Measurements from ENCODE around the gene PDSS2.
"Not testable (repeated sequence)": the region's sequence is repeated elsewhere in the genome, so short reads cannot be mapped to it uniquely, and the experiment has no call there.

PDSS2 gene

DNA sequence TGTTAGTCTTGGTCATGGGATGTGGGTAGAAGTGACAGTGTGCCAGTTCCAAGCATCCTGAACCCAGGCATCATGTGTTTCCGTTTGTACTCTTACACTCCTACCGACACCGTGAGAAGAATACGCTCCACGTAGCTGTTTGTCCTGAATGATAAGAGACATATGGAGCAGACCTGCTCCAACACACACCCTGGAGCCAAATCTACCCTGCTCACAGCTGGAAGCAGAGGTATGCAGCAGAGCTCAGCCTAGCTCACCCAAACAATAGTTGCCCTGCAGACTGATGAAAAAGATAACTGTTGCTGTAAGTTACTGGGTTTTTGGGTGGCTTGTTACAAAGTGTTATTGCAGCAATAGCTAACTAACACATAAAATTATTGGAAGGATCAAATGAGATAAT lies 14.3 kb upstream of the PDSS2 start:
- no peak for DNase-seq (ENCODE audit: low read depth)

DNA sequence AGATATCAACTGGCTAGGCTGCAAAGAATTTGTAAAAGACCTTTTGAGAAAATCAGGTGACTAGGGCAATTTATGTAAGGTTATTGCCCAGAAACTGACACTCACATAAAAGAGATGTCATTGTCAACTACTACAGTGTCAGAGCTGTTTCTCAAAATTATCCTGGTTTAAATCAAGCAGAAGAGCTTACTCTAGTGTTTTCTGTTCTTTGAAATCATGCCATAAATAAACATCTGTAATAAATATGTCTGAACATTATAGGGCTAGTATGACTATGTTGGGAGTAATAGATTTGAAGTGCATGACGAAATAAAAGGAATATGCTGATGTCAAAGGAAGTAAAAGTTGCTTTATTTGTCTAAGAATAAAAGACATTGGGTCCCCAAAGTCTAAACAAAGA lies 11.0 kb upstream of the PDSS2 start:
- no peak for DNase-seq (ENCODE audit: low read depth)

DNA sequence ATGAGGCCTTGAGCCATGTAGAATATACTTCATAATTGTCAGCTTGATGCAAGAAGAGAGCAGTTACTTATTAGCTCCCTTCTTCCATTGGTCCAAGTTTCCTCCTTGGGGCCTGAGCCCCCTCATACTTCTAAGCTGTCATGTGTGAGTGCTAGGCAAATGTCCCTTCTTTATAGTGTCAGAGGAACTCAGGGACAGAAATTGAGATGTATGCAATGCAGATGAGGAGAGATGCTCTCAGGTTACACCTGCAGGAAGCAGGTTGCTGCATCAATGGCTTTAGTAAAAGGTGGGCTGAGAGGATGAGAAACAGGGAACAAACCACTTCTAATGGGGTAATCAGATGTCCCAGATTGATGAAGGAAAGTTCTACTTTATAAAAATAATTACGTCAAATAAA lies 6.7 kb upstream of the PDSS2 start:
- no peak for DNase-seq (ENCODE audit: low read depth)

DNA sequence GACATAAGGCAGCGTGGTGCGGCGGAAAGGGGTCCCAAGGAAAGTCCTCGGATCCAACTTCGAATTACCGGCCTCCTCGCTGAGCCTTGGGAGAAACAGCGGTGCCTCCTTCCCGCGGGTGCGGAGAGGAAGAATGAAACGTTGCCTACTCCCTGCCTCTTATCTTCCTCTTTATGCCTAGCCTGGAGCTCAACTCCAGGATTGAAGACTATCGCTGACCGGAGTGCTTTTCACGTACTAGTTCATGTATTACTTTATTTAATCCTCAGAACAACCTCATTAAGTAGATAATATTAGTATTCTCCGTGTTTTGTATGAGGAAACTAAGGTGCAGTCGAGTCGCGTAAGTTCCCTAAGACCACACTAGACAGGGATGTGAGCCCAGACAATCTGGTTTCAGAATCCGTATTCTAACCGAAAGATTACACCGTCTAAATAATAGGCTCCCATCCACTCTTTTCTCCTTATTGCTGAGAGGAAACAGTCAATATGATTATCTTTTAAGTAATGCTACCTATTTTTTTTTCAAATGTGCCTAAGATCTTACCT lies 793 bp upstream of the PDSS2 start:
- DNase-seq (ENCODE audit: low read depth), result no peak

DNA sequence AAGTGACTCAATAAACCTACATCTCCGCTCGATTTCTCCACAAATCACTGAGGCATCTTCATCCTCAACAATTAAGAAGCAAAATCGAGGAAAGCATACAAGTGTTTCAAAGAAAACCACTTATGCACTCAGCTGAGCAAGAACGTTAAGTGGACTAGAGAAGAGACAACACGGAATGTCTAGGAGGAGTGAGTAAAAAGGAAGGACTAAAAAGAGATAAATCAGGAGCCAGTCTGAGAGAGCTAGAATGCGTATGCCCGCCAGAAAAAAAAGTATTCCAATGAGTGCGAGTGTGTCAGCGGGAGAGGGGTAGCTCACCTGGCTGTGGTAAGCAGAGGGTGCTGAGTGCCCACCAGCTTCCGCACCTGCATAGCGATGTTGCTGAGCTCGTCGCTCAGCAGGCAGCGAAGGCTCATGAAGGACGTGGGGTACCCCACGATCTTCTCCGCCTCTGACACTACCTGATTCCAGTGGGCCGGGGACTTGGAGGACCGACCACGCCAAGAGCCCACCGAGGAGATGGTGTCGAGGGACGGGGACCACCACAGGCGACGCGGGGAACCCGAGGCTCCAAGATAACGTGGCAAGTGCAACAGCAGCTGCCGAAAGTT lies 587 bp downstream of the PDSS2 start:
- DNase-seq (ENCODE audit: low read depth), result no peak

DNA sequence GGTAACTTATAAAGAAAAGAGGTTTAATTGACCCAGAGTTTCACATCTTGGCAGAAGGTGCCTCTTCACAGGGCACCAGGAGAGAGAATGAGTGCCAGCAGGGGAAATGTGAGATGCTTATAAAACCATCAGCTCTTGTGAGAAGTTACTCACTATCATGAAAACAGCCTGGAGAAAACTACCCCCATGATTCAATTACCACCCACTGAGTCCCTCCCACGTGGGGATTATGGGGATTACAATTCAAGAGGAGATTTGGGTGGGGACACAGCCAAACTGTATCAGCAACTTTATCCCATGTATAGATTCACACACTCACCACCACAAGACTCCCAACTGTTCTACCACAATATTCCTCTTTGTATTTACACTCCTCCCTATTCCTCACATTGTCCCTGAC lies 10.6 kb downstream of the PDSS2 start:
- no peak for DNase-seq (ENCODE audit: low read depth)

DNA sequence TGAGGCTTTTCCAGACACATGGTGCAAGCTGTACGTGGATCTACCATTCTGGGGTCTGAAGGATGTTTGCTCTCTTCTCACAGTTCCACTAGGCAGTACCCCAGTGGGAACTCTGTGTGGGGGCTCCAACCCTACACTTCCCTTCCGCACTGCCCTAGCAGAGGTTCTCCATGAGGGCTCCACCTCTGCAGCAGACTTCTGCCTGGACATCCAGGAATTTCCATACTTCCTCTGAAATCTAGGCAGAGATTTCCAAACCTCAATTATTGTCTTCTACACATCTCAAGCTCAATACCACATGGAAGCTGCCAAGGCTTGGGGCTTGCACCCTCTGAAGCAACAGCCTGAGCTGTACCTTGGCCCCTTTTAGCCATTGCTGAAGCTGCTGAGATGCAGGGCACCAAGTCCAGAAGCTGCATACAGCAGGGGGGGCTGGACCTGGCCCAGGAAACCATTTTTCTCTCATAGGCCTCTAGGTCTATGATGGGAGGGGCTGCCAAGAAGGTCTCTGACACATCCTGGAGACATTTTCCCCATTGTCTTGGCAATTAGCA lies 11.6 kb downstream of the PDSS2 start:
- DNase-seq (ENCODE audit: low read depth), result no peak

DNA sequence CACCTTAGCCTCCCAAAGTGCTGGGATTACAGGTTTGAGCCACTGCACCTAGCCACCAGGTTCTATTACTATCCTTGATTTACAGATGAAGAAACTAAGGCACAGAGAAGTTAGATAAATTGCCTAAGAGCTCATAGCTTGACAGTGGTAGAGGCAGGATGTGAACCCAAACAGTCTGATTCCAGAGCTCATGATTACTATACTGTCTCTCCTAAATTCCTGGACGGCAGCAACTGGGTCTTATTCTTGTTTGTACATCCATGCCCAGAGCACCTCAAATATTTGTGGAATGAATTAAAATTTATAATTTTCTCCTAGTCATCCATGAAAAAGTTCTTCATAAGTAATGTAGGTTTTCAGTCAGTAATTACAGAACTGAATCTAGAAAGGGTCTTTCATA lies 15.1 kb downstream of the PDSS2 start:
- DNase-seq (ENCODE audit: low read depth), result no peak

DNA sequence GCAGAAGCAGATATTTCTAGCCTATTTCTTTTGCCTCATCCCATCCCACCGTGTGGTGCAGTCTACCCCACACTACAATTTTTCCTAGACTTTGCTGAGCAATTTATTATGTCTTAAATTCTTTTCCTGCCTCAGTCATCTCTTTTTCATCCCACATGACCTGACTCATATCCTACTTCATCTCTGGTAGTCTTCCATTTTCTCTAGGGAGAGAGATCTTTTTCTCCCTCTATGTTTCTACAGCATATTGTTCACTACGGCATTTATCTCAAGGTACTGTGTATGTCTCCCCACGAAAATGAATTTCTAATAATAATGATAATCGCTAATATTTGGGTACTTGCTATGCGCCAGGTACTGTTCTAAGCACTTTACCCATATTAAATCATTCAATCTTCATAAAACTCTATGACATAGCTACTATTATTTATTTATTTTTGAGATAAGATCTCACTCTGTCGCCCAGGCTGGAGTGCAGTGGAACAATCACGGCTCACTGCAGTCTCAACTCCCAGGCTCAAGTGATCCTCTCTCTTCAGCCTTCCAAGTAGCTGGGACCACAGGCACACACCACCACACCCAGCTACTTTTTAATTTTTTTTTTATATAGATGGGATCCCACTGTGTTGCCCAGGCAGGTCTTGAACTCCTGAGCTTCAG lies 15.6 kb downstream of the PDSS2 start:
- no peak for DNase-seq (ENCODE audit: low read depth)

DNA sequence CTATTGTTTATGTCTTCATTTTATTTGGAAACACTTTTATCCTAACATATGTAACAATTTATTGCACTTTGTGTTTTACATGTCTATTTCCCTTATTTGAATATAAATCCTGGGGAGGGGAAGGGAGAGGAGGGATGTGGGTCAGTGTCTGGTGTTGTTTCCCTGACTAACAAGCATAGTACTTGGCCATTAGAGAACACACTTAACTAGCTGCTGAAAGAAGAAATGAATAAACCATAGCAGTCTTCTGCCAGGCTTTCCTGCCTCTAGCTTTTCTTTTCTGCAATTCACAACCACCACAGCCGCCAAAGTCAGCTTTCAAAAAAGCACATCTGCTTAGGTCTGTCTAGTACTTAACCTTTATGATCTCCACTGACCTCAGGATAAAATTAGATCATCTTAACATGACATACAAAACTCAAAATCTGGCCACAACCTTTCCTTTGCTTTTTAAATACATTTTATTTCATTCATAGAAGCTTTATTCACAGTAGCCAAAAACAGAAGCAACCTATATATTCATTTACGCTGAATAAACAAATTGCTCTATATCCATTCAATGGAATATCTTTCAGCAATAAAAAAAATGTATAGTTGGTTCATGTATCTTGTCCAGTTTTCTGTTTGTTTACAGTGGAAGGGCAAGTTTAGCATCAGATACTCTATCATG lies 16.3 kb downstream of the PDSS2 start:
- no peak for DNase-seq (ENCODE audit: low read depth)

DNA sequence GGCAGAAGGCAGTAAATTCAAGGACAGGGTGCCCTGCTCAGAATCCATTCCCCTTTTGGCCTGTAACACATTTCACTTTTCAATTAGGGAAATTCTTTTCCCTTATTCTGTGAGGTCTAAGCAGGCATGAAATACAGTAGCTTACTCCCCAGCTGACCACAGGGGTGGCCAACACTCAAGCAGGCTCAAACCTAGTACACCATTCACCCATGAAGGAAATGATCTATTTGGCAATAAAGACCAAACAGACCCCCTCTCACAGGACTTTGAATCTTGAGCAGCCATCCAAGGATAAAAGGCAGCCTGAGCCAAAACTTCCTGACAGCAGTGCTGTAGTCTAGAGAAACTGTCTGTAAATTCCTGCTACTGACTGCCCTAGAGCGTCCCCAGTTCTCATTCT lies 17.7 kb downstream of the PDSS2 start:
- DNase-seq (ENCODE audit: low read depth), result no peak

DNA sequence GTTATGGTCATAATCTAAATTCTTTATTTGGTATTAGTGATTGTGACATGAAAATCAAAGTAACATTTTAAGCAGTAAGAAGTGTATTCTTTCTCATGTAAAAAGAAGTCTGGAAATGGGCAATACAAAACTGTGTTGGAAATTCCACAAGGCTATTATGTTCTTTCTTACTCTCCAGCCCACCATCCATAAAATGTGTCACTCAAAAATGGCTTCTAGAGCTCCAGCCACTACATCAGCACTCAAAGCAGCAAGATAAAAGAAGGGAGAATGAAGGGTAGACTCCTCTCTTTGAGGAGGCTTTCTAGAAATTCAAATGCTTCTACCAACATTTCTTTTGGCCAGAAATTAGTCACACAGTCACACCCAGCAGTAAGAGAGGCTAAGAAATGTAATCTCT lies 18.4 kb downstream of the PDSS2 start:
- no peak for DNase-seq (ENCODE audit: low read depth)

DNA sequence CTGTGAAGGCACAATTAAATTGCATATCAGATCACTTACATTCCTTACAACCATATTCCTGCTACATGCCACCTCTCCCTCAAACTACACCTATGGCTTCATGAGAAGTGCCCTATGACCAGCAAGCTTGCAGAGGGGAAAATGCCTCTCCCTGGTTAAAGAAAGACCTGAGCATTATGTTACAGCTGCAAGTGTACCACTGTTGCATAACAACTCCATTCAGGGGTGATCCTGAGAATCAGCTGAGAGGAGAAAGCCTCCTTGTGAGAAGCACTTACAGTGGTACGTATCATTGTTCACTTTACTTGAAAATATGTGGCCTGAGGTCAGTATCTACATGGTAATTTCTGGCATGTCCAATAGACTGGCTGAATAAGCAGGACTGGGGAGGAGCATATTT lies 20.0 kb downstream of the PDSS2 start:
- no peak for DNase-seq (ENCODE audit: low read depth)

DNA sequence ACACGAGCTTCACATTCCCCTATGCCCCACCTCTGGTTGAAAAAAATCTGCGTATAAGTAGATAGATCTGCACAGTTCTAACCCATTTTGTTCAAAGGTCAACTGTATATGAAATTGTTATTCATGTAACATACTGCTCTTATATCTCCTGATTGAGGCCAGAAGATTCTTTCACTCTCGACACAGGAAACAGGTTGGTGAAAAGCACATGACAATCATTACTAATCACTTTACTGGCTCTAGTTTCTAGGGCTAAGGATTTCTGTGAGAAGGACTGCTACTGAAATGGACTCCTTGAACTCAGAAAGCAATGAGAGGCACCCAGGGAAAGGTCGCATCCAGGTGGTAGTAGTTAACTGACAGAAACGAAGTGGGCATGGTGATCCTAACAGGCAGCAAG lies 21.7 kb downstream of the PDSS2 start:
- no peak for DNase-seq (ENCODE audit: low read depth)

DNA sequence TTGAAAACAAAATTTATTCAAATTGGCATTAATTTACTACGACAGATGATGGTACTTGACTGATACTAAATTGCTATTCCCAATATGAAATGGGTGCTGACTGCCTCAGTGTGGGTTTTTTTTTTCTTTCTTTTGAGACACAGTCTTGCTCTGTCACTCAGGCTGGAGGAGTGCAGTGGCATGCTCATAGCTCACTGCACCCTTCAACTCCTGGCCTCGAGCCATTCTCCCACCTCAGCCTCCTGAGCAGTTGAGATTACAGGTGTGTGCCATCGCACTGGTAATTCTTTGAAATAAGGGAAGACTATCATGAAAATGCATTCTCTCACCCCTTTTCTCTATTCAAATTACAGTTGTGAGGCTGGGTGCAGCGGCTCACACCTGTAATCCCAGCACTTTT lies 22.5 kb downstream of the PDSS2 start:
- DNase-seq (ENCODE audit: low read depth), result no peak

DNA sequence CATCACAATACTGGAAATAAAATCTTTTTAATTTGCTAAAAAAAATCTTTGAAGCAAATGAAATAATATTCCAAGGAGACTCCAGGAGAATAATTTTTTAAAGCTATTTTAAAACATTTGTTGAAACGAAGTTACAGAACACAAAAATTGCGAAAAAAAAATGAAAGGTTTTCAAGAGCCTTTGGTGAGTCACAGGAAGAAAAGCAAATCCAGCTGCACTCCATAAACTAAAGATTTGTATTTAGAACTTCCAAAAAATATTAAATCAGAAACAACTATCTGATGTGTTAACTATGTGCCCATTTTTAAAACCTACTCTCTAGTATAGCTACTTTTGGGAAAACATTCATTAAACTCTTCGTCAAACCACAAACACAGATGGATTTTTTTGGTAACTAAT lies 23.6 kb downstream of the PDSS2 start:
- DNase-seq (ENCODE audit: low read depth), result no peak

DNA sequence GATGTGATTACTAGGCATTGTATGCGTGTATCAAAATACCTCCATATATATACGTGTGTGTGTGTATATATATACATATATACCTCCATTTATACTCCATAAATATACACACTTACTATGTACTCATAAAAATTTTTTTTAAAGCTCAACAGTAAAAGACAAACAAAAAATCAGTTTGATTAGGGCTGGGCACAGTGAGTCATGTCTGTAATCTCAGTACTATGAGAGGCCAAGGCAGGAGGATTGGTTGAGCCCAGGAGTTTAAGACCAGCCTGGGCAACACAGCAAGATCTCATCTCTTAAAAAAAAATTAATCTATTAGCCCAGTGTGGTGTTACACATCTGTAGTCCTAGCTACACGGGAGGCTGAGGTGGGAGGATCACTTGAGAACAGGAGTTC lies 24.6 kb downstream of the PDSS2 start:
- no peak for DNase-seq (ENCODE audit: low read depth)

DNA sequence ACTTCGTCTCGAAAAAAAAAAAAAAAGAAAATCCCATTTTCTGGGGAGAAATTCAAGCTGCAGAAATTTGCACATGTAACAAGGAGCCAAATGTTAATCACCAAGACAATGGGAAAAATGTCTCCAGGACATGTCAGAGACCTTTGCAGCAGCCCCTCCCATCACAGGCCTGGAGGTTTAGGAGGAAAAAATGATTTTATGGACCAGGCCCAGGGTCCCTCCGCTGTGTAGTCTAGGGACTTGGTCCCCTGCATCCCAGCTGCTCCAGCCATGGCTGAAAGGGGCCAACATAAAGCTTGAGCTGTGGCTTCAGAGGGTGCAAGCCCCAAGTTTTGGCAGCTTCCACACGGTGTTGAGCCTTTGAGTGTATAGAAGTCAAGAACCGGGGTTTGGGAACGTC lies 33.4 kb downstream of the PDSS2 start:
- not testable (repeated sequence) for DNase-seq (ENCODE audit: low read depth)

DNA sequence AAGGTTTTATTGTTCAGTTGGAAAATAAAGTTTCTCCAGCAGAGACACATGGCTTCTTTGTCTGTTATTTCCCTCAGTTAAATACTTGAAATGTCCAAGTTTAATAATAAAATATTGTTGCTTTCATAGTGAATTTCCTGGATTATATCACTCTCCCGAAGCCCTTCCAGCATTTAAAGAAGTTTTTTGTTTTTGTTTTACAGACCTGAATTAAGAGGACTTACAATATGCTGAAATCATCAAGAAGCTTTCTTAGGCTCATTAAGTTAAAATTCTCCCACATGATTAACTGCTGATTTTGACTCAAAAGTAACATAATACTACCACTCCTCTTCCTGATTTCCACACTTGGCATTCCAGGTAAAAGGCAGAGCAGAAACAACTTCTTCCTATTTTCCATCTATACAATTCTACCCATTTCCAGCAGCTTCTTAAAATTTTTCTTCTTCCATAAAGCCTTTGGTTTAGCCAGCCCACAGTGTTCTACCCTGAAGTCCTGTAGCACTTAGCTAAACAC lies 35.8 kb downstream of the PDSS2 start:
- no peak for DNase-seq (ENCODE audit: low read depth)

DNA sequence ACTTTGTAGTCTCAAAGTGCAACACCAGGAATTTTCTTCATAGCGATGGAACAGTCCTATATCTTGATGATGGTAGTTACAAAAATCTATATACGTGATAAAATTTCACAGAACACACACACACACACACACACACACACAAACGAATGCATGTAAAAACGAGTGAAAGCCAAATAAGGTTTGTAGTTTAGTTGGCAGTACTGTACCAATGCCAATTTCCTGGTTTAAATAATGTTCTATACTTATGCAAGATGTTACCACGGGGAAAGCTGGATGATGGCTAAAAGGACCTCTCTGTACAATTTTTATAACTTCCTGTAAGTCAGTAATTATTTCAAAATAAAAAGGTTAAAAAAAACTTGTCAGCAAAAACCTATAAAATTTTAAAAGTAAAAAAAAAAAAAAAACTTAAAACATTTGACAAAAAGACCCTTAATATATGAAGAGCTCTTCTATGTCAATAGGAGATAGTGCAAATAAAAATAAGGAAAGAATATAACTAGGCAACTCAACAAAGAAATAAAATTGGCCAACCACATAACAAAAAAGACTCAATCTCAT lies 37.6 kb downstream of the PDSS2 start:
- DNase-seq (ENCODE audit: low read depth), result no peak

DNA sequence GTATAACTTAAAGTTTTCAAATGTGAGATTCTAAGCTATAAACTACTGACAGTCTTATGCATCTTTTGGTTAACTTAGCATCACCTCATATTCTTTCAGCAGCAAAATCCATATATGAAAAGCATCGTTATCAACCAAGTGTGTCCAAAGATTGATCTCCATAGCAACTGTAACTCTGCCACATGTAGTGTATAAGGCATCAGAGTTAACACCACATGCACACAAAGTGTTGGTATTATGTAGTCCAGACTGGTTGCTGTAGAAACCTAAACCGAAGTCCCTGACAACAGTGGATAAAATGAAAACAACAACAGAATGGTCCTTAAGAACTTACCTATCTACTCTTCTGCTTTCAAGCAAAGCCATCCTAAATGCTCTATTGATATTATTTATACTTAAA lies 39.6 kb downstream of the PDSS2 start:
- no peak for DNase-seq (ENCODE audit: low read depth)

DNA sequence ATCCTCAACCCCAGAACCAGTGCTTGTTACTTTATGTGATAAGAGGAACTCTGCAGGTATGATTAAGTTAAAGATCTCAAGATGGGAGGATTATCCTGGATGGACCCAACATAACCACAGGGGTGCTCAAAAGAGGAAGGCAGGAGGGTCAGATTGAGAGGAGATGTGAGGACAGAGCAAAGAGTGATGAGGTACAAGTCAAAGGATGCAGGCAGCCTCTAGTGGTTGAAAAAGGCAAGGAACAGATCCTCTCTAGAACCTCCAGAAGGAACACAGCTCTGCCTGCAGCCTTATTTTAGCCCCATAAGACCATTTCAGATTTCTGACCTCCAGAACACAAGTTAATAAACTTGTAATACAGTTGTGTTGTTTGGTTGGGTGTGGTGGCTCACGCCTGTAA lies 41.2 kb downstream of the PDSS2 start:
- no peak for DNase-seq (ENCODE audit: low read depth)

DNA sequence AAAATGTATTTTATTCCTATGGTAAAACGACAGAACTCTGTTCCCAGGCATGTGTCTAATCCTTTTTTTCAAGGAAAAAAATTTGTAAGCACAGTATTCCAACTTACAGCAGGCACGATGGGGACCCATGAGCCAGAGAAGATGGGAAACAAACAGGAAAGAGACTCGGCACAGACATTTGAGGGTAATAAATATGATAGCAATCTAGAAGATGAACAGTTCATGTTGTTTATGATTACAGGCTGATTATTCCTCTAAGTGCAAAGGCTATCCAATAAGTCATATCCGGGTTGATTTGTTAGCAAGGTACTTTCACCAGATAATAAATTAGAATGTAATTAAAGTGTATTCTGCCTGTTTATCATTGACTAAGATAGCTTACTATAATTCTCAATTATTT lies 43.2 kb downstream of the PDSS2 start:
- no peak for DNase-seq (ENCODE audit: low read depth)
